NCI-H2107 treated with DMSO at 0.1 percent for 48 hours (cell line): ENCODE data around the gene NCKAP5.

Experiments
- DNase-seq: peaks from one replicate; lab custom pipeline; 2025; ENCODE audit not compliant: unreplicated experiment; lab: John Stamatoyannopoulos, UW

NCKAP5 gene

DNA sequence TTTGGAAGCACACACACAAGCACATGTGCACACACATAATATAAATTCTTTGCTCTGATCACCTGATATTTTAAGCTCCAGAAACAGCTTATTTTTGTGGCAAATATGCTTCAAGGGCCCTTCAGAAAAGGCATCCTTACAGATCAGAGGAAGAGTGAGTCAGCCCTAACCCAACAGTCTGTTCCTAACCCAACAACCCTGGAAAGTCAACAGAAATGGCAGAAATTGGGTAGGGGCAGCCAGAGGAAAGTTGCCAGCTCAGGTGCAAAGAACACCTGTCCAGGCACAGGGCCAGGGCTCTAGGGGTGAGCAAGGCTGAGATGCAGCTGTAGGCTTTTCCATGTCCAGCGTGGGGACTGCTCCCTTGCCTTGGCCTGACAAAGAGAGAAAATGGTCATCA, 6.4 kb upstream of the NCKAP5 start:
- DNase-seq, result no peak

DNA sequence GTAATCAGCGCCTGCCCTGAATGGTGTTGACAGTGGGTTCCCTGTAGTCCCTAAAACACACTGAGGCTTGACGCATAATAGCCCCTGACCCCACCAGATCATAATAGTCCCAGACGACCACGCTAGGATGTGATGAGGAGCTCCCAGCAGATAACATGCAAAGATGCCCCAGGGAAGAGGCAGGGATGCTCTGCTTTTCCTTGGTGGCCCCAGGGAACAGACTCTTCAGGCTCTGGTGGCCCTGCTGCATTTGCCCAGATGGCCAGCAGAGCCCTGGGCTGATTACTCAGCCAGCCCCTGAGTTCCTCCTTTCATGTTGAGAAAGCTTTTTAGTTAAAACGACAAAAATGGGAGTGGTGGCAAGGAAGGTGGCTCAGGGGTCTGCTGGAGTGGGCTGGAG, 5.9 kb upstream of the NCKAP5 start:
- DNase-seq, result no peak

DNA sequence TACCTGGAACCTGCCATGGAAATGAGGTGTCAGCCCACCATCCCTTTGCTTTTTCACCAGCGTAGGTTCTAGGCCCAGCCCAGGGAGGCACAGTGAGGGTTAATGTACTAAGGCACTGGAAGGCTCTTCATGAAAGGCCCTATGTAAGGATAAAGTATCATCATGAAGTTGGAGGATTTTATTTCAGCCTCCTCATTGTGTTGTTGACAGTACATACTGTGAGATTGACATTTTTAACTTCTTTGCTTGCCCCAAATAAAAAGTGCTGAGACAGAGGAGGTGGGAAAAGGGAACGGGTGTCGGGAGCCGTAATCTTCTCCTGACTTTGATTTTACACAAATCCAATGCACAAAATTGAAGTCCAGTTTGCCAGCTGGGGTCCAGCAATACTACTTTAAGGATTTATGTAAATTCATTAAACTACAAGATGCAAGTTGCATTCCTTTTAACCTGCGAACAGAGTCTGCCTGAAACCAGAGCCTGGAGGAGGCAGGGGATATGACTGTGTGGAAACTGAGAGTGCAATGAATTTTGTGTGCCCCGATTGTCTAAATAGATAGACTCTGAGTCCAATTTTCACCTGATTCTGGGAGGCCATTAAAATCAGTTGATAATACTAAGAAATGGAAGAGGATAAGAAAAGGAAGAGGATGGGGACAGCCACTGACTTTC, 5.4 kb upstream of the NCKAP5 start:
- no peak for DNase-seq

GRCh38 chr2:133571249-133571648, 3.0 kb upstream of the NCKAP5 start:
- no peak for DNase-seq

DNA sequence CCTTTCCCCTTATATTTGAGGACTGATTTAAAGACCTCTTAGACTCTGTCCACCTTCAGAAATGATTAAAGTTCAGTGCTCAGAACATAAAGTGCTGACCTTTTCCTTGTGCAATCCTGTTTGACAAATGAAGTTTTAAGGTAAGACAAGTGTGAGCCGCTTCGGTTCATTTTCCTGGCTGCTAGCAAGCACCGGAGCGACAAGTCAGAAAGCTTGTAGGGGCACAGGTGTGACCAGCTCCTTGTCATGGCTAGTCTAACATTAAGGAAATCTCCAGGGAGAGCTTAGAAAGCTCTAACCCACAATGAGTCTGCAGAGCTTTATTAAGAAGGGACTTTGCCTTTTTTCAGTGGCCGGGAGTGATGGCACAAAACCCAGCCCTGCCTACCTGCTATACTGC, 2.3 kb upstream of the NCKAP5 start:
- DNase-seq, result no peak

GRCh38 chr2:133569286-133569830, 1.1 kb upstream of the NCKAP5 start:
- DNase-seq, result no peak

DNA sequence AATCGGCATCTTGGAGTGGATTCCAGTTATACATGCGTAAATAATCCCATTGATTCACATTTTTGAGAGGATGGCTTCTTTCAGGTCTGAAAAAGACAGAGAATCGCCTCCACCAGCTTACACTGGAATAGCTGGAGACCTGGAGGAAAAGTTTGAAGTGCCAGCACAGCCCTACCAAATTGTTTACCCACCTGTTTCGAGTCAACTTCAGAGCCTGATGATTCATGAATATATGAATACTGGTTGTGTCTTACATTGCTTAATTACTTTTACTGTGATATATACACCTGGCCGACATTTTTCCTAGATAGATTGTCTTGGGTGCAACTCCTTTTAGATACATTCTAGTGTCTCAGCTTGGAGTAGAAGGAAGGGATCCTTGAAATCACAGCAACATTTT, 335 bp upstream of the NCKAP5 start:
- no peak for DNase-seq

DNA sequence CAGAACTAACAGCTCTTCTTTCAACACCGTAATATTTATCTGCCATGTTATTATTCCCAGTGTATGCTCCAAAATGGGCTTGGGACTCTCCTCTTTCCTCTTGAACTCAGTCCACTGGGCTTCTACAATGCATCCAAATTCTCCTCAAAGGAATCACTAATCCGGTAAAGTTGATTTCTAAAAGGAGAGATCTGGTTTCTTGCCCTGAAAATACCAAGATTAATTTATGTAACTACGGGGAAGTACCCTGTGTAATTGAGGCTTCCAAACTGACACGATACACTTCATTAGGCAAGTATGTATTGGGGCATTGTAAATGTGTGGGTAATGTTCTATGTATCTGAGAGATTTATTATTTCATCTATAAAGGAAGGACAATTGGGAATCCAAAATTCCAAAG, 5.7 kb downstream of the NCKAP5 start:
- no peak for DNase-seq

DNA sequence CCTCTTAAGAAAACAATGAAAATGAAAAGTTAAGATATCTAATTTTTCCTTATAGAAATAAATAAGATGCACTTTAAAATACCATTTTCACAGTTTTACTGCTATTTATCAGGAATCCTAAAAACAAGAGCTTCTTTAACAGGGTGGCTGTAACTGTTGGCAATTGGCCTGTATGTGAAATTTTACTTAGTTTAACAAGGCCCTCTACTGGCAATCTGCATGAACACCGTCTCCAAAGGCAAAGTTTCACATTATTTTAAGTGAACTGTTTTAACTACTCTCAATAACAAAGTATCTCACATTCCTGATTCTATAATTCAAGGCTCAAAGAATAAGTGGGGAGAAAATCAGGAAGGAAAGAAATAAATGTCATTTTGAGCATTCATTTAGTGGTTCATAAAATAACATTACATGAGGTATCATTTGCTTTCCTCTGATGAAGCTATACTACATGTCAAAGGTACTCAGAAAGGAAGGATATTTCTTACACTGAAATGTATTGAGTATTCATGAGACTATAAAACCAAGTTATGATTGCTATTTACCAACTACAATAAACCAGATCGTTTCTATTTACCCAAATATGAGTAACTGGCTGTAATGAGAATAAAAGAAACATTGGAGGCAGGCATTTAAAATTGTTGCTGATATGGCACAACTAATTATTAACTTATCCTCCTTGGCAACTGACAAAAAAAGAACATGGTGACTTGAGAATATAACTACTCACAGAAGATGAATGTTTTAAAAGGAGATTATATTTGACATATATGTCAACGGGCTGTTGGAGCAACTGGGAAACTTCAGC, 7.0 kb downstream of the NCKAP5 start:
- no peak for DNase-seq

DNA sequence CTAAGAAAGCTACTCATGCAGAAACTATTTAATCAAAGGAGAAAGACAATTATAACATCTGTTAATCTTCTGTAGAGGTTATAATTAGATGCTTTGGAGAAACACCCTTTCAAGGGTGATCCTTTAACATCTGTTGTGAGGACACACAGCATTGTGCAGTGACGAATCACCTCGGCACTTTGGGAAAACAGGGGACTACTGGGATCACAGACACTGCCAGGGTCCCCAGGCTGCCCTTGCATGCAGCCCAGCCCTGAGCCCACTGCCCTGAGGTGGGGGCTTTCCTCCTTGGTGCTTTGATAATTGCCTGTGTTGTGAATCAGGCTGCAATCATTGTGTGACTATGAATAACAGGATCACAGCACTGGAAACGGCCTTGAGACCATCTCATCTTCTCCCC, 10.6 kb downstream of the NCKAP5 start:
- no peak for DNase-seq

GRCh38 chr2:133553838-133554408, 14.3 kb downstream of the NCKAP5 start:
- DNase-seq, result no peak

DNA sequence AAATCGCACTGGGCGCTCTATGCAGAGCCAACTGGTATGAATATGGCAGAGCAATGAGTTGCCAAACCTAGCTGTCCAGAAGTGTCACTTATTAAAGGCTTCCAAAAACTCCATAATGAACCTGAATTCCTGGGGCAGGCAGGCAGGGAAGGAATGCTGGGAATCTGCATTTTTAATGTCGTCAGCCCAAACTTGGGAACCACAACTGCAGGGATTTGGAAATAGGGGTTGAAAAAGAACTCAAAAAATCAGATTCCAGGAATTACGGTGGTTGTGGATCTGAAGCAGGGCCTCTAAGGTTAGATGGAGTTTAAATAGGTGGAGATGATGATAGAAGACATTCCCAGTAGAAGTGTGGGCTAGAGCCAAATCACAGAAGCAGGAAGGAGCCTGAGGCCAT, 15.0 kb downstream of the NCKAP5 start:
- no peak for DNase-seq

GRCh38 chr2:133552821-133553220, 15.4 kb downstream of the NCKAP5 start:
- no peak for DNase-seq

DNA sequence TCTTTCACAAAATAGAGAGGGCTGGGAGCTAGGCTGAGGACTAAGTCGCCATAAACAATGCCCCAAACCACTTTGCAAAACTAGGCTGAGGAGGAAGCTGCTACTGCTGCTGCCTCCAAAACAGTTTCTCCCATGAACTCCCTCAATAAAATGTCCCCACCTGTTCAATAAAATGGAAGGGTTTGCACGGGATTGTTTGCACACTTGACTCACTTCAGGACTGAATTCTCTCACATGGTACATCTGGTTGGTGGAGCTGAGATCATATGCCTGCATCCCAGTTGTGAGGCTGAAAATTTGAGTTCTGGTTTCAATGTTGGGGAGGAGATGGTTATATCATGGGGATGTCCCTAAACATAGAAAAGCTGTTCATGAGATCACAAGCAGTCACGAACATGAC, 26.5 kb downstream of the NCKAP5 start:
- DNase-seq, result no peak

DNA sequence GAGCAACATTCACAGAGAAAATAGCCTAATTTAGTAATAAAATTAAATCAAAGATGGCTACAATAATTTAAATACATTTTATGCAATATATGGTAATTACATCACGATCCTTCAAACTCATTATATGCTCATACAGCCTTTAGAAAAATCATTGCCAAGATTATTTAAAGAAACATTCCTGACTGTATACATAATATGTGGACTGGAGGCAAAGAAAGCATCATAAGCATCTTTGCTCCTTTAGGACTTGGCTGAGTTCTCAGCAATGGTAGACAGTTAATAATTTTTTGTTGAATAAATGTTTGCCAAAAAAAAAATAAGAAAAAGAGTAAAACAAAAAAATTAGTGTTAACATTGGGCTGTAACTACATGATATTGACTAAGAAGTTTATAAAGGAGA, 26.9 kb downstream of the NCKAP5 start:
- DNase-seq, result no peak

- no peak for DNase-seq
Observed at GRCh38 chr2:133532919-133533318, 35.3 kb downstream of the NCKAP5 start.

- DNase-seq, result no peak
Observed at GRCh38 chr2:133531382-133531781, 36.9 kb downstream of the NCKAP5 start.

GRCh38 chr2:133530645-133531044, 37.6 kb downstream of the NCKAP5 start:
- no peak for DNase-seq

DNA sequence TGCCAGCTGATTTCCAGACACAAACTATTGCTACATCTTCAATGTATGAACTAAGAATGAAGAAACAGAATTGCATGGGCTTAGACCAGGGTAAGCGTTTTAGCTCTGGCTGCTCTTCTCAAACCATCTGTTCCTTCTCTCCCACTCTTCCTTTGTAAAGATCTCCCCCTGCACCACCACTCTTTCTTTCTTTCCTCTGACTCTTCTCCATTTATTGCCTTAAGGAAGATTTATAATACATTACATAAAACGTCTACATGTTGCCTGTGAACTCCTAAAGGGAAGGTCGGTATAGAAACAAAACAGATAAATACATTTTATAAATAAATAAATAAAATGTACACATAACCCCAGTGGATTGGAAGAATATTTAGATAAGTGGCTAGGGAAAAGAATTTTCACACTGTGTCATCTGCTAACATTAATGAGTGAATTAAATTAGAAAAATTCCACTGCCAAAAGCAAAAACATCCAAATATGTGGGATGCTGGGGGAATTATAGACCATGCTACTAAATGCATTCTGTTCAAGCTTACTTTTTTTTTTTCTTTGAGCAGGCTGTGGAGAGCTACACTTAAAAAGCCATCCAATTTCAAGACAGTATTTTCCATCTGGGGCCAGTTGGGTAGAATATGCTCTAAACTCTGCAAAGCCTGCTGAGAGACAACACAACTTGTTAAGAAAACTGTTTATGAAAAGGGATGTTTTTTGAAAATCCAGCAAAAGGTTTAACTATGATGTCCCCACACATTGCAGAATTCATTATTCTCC, 41.5 kb downstream of the NCKAP5 start:
- DNase-seq, result no peak

GRCh38 chr2:133525613-133526529, 42.4 kb downstream of the NCKAP5 start:
- DNase-seq, result no peak
